ENCODE results near the gene TBC1D5.
"Not testable (repeated sequence)": the region's sequence is repeated elsewhere in the genome, so short reads cannot be mapped to it uniquely, and the experiment has no call there.

TBC1D5 gene

GRCh38 chr3:17132286-17133115 is 609.9 kb downstream of the TBC1D5 start:
- TF ChIP-seq, protein P1, sequence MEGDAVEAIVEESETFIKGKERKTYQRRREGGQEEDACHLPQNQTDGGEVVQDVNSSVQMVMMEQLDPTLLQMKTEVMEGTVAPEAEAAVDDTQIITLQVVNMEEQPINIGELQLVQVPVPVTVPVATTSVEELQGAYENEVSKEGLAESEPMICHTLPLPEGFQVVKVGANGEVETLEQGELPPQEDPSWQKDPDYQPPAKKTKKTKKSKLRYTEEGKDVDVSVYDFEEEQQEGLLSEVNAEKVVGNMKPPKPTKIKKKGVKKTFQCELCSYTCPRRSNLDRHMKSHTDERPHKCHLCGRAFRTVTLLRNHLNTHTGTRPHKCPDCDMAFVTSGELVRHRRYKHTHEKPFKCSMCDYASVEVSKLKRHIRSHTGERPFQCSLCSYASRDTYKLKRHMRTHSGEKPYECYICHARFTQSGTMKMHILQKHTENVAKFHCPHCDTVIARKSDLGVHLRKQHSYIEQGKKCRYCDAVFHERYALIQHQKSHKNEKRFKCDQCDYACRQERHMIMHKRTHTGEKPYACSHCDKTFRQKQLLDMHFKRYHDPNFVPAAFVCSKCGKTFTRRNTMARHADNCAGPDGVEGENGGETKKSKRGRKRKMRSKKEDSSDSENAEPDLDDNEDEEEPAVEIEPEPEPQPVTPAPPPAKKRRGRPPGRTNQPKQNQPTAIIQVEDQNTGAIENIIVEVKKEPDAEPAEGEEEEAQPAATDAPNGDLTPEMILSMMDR (conservative IDR thresholded peaks at IDR 0.05; ENCODE audit: low read length): no peak
- no peak overlapping the region for H3K4me3 ChIP-seq (ENCODE audit: low read length)
- no peak for DNase-seq (ENCODE audit: low read depth)

DNA sequence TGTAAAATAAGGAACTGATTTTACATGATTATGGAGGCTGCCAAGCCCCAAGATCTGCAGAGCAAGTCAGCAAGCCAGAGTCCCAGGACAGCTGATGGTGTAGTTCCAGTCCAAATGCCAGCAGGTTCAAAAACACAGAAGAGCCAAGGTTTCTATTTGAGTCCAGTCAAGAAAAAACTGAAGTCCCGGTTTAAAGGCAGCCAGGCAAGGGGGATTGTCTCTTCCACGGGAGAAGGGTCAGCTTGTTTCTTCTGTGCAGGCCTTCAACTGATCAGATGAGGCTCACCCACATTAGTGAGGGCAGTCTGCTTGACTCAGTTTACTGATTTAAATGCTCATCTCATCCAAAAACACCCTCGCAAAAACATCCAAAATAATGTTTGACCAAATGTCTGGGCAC is 611.5 kb downstream of the TBC1D5 start:
- TF ChIP-seq, protein P1 (conservative IDR thresholded peaks at IDR 0.05; ENCODE audit: low read length): no peak
- no peak for DNase-seq (ENCODE audit: low read depth)
- H3K4me3 ChIP-seq (ENCODE audit: low read length): no peak overlapping the region

- DNase-seq (ENCODE audit: low read depth): no peak
- TF ChIP-seq, protein P1 (conservative IDR thresholded peaks at IDR 0.05; ENCODE audit: low read length): no peak
- no peak overlapping the region for H3K4me3 ChIP-seq (ENCODE audit: low read length)
Measured at GRCh38 chr3:17129556-17129955, 612.9 kb downstream of the TBC1D5 start.

DNA sequence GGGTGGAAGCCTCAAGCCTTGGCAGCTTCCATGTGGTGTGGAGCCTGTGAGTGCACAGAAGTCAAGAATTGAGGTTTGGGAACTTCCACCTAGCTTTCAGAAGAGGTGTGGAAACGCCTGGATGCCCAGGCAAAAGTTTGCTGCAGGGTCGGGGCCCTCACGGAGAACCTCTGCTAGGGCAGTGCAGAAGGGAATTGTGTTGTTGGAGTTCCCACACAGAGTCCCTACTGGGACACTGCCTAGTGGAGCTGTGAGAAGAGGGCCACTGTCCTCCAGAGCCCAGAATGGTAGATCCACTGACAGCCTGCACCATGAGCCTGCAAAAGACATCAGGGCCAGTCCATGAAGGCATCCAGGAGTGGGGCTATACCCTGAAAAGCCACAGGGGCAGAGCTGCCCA is 613.8 kb downstream of the TBC1D5 start:
- DNase-seq (ENCODE audit: low read depth); H3K4me3 ChIP-seq (ENCODE audit: low read length): not testable (repeated sequence)

DNA sequence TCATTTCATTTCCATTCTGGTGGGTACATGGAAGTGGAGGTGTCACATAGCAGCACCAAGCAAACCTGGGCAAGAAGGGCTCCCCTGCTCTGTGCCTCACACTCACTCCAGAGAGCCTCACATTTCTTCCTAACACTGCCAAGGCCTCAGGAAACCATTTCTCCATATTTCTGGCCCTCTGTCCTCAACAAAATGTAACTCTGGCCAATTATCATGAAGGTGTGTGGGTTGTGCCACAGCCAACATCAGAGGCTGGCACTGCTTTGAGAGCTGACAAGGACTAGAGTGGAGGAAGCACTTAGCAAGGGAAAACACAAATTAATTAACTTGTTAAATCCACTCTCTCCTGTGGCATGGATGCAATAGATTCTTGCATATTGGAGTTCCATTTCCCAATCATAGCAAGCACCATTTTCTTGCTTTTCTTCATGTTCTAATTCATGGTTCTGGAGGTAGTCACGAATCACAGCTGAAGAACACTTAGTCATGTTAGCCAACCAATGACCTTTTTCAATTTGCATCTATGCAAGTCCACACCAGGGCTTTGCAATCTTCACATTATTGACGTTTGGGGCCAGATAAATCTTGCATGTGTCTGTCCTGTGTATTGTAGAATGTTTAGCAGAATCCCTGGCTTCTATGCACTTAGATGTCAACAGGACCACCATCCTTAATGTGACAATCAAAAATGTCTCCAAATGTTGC is 616.5 kb downstream of the TBC1D5 start:
- DNase-seq (ENCODE audit: low read depth): no peak
- H3K4me3 ChIP-seq (ENCODE audit: low read length): no peak overlapping the region
- TF ChIP-seq, protein P1 (conservative IDR thresholded peaks at IDR 0.05; ENCODE audit: low read length): no peak

GRCh38 chr3:17122758-17123157 is 619.7 kb downstream of the TBC1D5 start:
- TF ChIP-seq, protein P1 (conservative IDR thresholded peaks at IDR 0.05; ENCODE audit: low read length): no peak

DNA sequence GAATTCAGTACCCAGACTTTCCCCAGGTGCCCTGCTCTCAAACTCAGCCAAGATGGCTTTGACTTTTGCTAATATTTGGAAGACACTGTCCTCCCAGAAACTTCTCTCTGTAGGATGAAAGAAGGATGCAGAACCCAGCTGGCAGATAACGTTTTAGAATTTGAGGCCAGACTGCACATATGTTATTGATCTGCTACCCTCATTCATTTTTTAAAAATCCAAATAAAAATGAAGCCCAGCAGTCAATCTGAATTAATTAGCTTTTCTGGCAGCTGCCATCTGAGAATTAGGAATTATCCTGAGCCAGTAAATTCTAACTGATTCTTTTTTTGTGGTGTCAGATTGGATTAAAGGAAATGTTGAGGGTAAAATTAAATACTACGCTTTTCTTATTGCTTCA is 621.1 kb downstream of the TBC1D5 start:
- no peak for DNase-seq (ENCODE audit: low read depth)
- H3K4me3 ChIP-seq (ENCODE audit: low read length): no peak overlapping the region
- TF ChIP-seq, protein P1 (conservative IDR thresholded peaks at IDR 0.05; ENCODE audit: low read length): no peak

More at GRCh38 chr3:17122758-17123157, 619.7 kb downstream of the TBC1D5 start:
- H3K4me3 ChIP-seq (ENCODE audit: low read length): no peak overlapping the region
- DNase-seq (ENCODE audit: low read depth): no peak

All from AG10803 (cell line).